H9 (cell line): Measurements from ENCODE around the gene PLD3. TPM values are rescaled to one million over a fixed set of nuclear protein-coding genes. Genes with fewer than 3 reads are reported as not detected.

Experiments used
- DNase-seq: peaks from one replicate; pipeline ENCODE4 v3.0.0-alpha.2; 2017
- H2AFZ ChIP-seq: one replicate; pipeline ENCODE4 v1.6.1; 2013; ENCODE audit warnings: mild to moderate bottlenecking, low read length, control low read depth, moderate library complexity
- H2AK5ac ChIP-seq: 2 replicates; pipeline ENCODE4 v1.6.1; 2013; ENCODE audit warnings: low read length, control low read depth, mixed read lengths; ENCODE audit not compliant: insufficient read length
- H2BK120ac ChIP-seq: one replicate; pipeline ENCODE4 v1.6.1; 2013; ENCODE audit warnings: low read depth, mild to moderate bottlenecking, low read length, control low read depth, inconsistent platforms; ENCODE audit not compliant: poor library complexity, severe bottlenecking
- H2BK12ac ChIP-seq: 2 replicates; pipeline ENCODE4 v1.6.1; 2013; ENCODE audit warnings: low read length, control low read depth, mixed read lengths, low read depth; ENCODE audit not compliant: insufficient read length
- H2BK15ac ChIP-seq: 2 replicates; pipeline ENCODE4 v1.6.1; 2013; ENCODE audit warnings: low read depth, low read length, control low read depth
- H2BK20ac ChIP-seq: one replicate; pipeline ENCODE4 v1.6.1; 2013; ENCODE audit warnings: low read depth, mild to moderate bottlenecking, low read length, control low read depth, inconsistent platforms; ENCODE audit not compliant: poor library complexity, severe bottlenecking
- H2BK5ac ChIP-seq: 2 replicates; pipeline ENCODE4 v1.6.1; 2013; ENCODE audit warnings: low read length, control low read depth, mixed read lengths; ENCODE audit not compliant: insufficient read length
- H3K14ac ChIP-seq: 2 replicates; pipeline ENCODE4 v1.6.1; 2013; ENCODE audit warnings: low read length, control low read depth; ENCODE audit not compliant: insufficient read depth
- H3K18ac ChIP-seq: 2 replicates; pipeline ENCODE4 v1.6.1; 2013; ENCODE audit warnings: low read depth, mild to moderate bottlenecking, mixed read lengths, low read length, control low read depth; ENCODE audit not compliant: insufficient read length
- H3K23ac ChIP-seq: 2 replicates; pipeline ENCODE4 v1.6.1; 2013; ENCODE audit warnings: low read length, control low read depth, mixed read lengths, low read depth; ENCODE audit not compliant: insufficient read length
- H3K23me2 ChIP-seq: 2 replicates; pipeline ENCODE4 v1.6.1; 2013; ENCODE audit warnings: low read depth, mild to moderate bottlenecking, mixed read lengths, low read length, control low read depth; ENCODE audit not compliant: insufficient read length, poor library complexity, severe bottlenecking
- H3K27ac ChIP-seq: 2 replicates; pipeline ENCODE4 v1.5.1; 2013; ENCODE audit warnings: low read length, control low read depth, mixed read lengths, low read depth; ENCODE audit not compliant: insufficient read length
- H3K27me3 ChIP-seq: 2 replicates; pipeline ENCODE4 v1.6.1; 2013; ENCODE audit warnings: low read length, control low read depth, inconsistent platforms; ENCODE audit not compliant: insufficient read depth
- H3K4ac ChIP-seq: 2 replicates; pipeline ENCODE4 v1.6.1; 2013; ENCODE audit warnings: low read depth, mild to moderate bottlenecking, control low read depth, inconsistent platforms, low read length, moderate library complexity
- H3K4me1 ChIP-seq: 2 replicates; pipeline ENCODE4 v1.6.1; 2013; ENCODE audit warnings: low read length, control low read depth, inconsistent platforms; ENCODE audit not compliant: insufficient read depth
- H3K4me2 ChIP-seq: 2 replicates; pipeline ENCODE4 v1.6.1; 2013; ENCODE audit warnings: low read length, control low read depth, mixed read lengths; ENCODE audit not compliant: insufficient read length, insufficient read depth
- H3K56ac ChIP-seq: 2 replicates; pipeline ENCODE4 v1.6.1; 2013; ENCODE audit warnings: low read depth, mild to moderate bottlenecking, mixed read lengths, low read length, control low read depth; ENCODE audit not compliant: insufficient read length
- H3K79me1 ChIP-seq: 2 replicates; pipeline ENCODE4 v1.6.1; 2013; ENCODE audit warnings: low read depth, mild to moderate bottlenecking, moderate library complexity, low read length, control low read depth, inconsistent platforms; ENCODE audit not compliant: insufficient read depth, poor library complexity, severe bottlenecking
- H3K79me2 ChIP-seq: 2 replicates; pipeline ENCODE4 v1.6.1; 2013; ENCODE audit warnings: low read length, control low read depth, inconsistent platforms; ENCODE audit not compliant: insufficient read depth
- H3K9ac ChIP-seq: 2 replicates; pipeline ENCODE4 v1.6.1; 2013; ENCODE audit warnings: low read length, control low read depth, mixed read lengths; ENCODE audit not compliant: insufficient read length; ENCODE audit errors: extremely low read depth
- H3K9me3 ChIP-seq: one replicate; pipeline ENCODE4 v1.6.1; 2013; ENCODE audit warnings: low read depth, low read length, inconsistent platforms; ENCODE audit not compliant: control insufficient read depth
- H3T11ph ChIP-seq: one replicate; pipeline ENCODE4 v1.6.1; 2013; ENCODE audit warnings: mild to moderate bottlenecking, low read length, control low read depth, inconsistent platforms
- H4K20me1 ChIP-seq: one replicate; pipeline ENCODE4 v1.6.1; 2013; ENCODE audit not compliant: control insufficient read depth, insufficient read length, insufficient read depth
- H4K5ac ChIP-seq: 2 replicates; pipeline ENCODE4 v1.6.1; 2013; ENCODE audit warnings: low read depth, mild to moderate bottlenecking, mixed read lengths, low read length, control low read depth; ENCODE audit not compliant: insufficient read length
- H4K8ac ChIP-seq: replicated peaks from 2 replicates; pipeline ENCODE4 v1.6.1; 2013; ENCODE audit warnings: low read length, control low read depth, mixed read lengths, low read depth; ENCODE audit not compliant: insufficient read length
- H4K91ac ChIP-seq: 2 replicates; pipeline ENCODE4 v1.6.1; 2013; ENCODE audit warnings: low read depth, mild to moderate bottlenecking, moderate library complexity, mixed read lengths, low read length, control low read depth; ENCODE audit not compliant: insufficient read length
- H3K27ac Mint-ChIP-seq, 3 experiments: 2 replicates in 2 of 3; 3 replicates in 1 of 3; pipeline ENCODE4 v1.8.0; 2020 to 2021; ENCODE audit warnings: mixed read lengths in 3 of 3, mild to moderate bottlenecking in 1 of 3, moderate library complexity in 1 of 3
- H3K27me3 Mint-ChIP-seq: 2 replicates; pipeline ENCODE4 v1.8.0; 2021; ENCODE audit warnings: low read depth, mild to moderate bottlenecking, moderate library complexity, mixed read lengths
- H3K36me3 Mint-ChIP-seq, 3 experiments: 2 replicates in 2 of 3; 3 replicates in 1 of 3; pipeline ENCODE4 v1.8.0; 2020 to 2021; ENCODE audit warnings: low read depth in 3 of 3, mixed read lengths in 3 of 3; ENCODE audit not compliant: insufficient read depth in 1 of 3
- H3K4me1 Mint-ChIP-seq, 2 experiments: 2 replicates each; pipeline ENCODE4 v1.8.0; 2020; ENCODE audit warnings: mixed read lengths in 2 of 2
- H3K4me3 Mint-ChIP-seq, 2 experiments: 2 replicates in 1 of 2; 3 replicates in 1 of 2; pipeline ENCODE4 v1.8.0; 2020 to 2021; ENCODE audit warnings: mild to moderate bottlenecking in 2 of 2, mixed read lengths in 2 of 2, moderate library complexity in 1 of 2
- H3K9me3 Mint-ChIP-seq, 2 experiments: 2 replicates in 1 of 2; 3 replicates in 1 of 2; pipeline ENCODE4 v1.8.0; 2020; ENCODE audit warnings: mild to moderate bottlenecking in 2 of 2, mixed read lengths in 2 of 2, moderate library complexity in 1 of 2
- WGBS: extraction: QIAGEN DNeasy Blood & Tissue Kit; methylation state at CpG from one replicate; pipeline ENCODE4 v1.1.7; 2013; ENCODE audit warnings: missing lambda C conversion rate, low lambda C conversion rate, mixed read lengths; ENCODE audit not compliant: insufficient read length; ENCODE audit errors: extremely low coverage; 5-methylcytosine and 5-hydroxymethylcytosine counted together
- total RNA-seq: library from RNA; stranded (reverse); gene quantifications from 2 replicates; pipeline ENCODE4 v1.2.1, GENCODE V29; 2021
- TF ChIP-seq, protein P1 (sequence below): fragments of 200-600 bp; sonication (generic); conservative IDR thresholded peaks from 3 replicates; pipeline ENCODE4 v1.8.0; 2021; ENCODE audit warnings: antibody characterized with exemption, mild to moderate bottlenecking

The PLD3 gene
- total RNA-seq, 1 experiment from 2014 or later = 194 TPM

DNA sequence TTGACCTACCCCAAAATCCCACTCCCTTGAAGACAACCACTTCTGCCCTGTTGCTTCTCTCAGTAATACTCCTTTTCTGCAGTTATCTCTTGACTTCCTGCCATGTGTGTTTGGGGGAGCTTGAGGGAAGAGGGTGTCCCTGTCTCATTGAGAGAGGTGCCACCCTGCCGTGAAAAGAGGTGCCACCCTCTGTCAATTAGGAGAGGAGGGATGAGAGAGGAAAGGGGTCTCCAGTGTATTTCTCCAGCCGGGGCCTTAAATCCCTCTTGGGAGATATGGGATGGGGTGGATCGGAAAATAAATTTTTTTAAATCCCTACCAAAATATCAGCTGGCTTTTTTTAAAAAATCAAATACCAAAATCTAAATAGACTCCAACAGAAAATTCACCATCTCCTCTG, 16.5 kb downstream of the PLD3 start:
- Histone ChIP-seq H2BK20ac (no peak overlapping the region), H3K27me3 (no peaks in the 10 kb centered on the region), H3K23ac (no peak overlapping the region), H4K8ac (no peak overlapping the region), H3K79me1 (no peaks in the 10 kb centered on the region), H2BK5ac (no peak overlapping the region), H3K18ac (no peak overlapping the region), H3T11ph (no peak overlapping the region), H2AFZ (no peak overlapping the region), H3K23me2 (peaks cover 7% of the 10 kb centered on the region), H2BK12ac (no peak overlapping the region), H2AK5ac (no peak overlapping the region), H3K56ac (no peak overlapping the region), H3K4me1 (no peaks in the 10 kb centered on the region), H3K9me3 (no peaks in the 10 kb centered on the region), H2BK15ac (no peak overlapping the region), H4K20me1 (no peaks in the 10 kb centered on the region), H3K9ac (no peak overlapping the region), H2BK120ac (no peak overlapping the region), H3K79me2 (no peaks in the 10 kb centered on the region), H3K4ac (no peak overlapping the region), H3K27ac (no peak overlapping the region), H3K14ac (no peak overlapping the region), H3K4me2 (peak overlapping the region; percentile 71), H4K91ac (no peak overlapping the region), H4K5ac (no peak overlapping the region)
- H3K27ac Mint-ChIP-seq = peak overlapping the region in 1 of 3 experiments; percentile 56; a peak in 3 of 7 replicates
- no peaks in the 10 kb centered on the region for H3K9me3 Mint-ChIP-seq
- TF ChIP-seq, protein P1, sequence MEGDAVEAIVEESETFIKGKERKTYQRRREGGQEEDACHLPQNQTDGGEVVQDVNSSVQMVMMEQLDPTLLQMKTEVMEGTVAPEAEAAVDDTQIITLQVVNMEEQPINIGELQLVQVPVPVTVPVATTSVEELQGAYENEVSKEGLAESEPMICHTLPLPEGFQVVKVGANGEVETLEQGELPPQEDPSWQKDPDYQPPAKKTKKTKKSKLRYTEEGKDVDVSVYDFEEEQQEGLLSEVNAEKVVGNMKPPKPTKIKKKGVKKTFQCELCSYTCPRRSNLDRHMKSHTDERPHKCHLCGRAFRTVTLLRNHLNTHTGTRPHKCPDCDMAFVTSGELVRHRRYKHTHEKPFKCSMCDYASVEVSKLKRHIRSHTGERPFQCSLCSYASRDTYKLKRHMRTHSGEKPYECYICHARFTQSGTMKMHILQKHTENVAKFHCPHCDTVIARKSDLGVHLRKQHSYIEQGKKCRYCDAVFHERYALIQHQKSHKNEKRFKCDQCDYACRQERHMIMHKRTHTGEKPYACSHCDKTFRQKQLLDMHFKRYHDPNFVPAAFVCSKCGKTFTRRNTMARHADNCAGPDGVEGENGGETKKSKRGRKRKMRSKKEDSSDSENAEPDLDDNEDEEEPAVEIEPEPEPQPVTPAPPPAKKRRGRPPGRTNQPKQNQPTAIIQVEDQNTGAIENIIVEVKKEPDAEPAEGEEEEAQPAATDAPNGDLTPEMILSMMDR = no peak
- DNase-seq = no peak
- peak overlapping the region; percentile 70 to 87 for H3K4me3 Mint-ChIP-seq
- H3K27me3 Mint-ChIP-seq = no peaks in the 10 kb centered on the region; the same call in 1 of the 2 replicates
- no CpG with 5 or more reads among the region's 3 CpGs for WGBS
- peaks cover 7 to 26% (median 21%) of the 10 kb centered on the region in 3 experiments; a peak in 6 of 7 replicates for H3K36me3 Mint-ChIP-seq
- peaks cover 18 to 27% of the 10 kb centered on the region in 2 experiments for H3K4me1 Mint-ChIP-seq
